Stimulated activated CD4-positive, alpha-beta T cell treated with anti-CD3 and anti-CD28 coated beads, Interleukin-2, amount 100 ng/mL, for 4 hours (primary cell): ENCODE results near the gene FAM162B.
"Not testable (repeated sequence)": the region's sequence is repeated elsewhere in the genome, so short reads cannot be mapped to it uniquely, and the experiment has no call there.

Experiments used
- DNase-seq: peaks from one replicate; pipeline ENCODE4 v3.0.0-alpha.2; 2020; ENCODE audit warnings: low read depth

FAM162B gene

DNA sequence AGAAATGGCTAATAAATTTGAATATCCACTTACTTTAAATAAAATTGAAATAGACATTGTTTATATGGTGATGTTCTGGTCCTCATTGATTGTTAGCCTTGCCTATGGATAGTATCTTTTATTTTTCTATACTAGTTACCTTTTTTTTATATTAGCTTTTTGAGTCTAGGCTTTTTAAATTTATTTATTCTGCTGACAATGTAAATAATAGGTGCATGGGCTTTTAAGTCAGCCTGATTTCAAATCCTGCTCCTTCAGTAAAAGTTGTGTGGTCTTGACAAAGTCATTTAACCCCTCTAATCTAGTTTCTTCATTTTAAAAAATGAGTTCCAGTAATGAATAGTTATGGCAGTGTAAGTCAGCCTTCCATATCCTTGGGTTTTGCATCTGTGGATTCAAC is 38.6 kb downstream of the FAM162B start:
- DNase-seq = no peak

DNA sequence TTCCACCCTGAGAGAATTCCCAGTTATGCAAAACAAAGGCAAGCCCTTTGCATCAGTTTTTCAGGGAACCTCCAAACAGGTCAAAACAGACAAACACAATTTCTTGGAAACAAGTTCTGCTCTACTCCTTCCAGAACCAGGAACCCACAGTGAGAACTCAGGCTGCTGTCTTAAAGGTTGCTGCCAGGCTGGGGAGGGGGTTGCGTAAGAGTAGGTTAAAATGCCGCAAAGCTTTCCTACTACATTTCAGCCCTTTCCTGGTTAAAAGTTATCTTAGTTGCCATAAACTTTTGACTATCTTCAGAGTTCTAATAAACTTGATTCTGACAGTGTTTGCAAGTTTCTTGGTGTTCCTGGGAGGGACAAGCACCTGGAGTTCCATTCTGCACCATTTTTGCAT is 50.8 kb downstream of the FAM162B start:
- no peak for DNase-seq

DNA sequence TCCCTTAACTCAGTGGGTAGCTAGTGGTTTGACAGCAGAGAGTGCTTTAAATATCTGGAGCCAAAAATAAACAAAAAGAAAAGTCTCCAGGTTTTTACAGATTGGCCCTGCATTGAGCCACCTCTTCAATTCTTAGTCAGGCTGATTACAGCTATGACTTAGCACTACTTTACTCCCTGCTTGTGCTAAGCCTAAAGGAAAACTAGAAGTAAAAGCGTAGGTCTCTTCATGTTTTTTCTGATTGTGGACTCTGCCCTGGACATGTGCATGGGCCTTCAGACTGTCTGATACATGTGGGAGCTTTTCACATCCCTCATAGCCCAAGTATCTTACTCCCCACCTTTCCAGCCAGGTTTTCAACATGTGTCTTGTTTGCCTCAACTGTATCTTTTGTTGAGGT is 51.2 kb downstream of the FAM162B start:
- DNase-seq = no peak

DNA sequence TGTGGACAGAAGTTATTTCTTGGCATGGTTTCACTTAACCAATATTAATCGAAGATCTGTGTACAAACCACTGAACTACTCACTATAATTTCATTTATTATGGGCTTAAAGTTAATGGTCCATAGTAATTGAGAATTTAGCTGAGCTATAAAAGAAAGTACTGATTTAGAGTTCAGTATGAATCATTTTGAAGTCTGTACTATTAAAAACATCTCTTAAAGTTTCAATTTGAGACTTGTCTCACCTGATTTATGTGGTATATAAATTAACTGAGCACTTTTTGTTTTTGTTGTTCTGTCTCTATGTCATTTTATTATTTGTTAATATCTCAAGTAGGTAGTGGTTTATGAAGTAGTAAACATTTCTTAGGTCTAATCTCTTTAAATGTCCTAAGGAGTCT is 59.6 kb downstream of the FAM162B start:
- DNase-seq = no peak

DNA sequence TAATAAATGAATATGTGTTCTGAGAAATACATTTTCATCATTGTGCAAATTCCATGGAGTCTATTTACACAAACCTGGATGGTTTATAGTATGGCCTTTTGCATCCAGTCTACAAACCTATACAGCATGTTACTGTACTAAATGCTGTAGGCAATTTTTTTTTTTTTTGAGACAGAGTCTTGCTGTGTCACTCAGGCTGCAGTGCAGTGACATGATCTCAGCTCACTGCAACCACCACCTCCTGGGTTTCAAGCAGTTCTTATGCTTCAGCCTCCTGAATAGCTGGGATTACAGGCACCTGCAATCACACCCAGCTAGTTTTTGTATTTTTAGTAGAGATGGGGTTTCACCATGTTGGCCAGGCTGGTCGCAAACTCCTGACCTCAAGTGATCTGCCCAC is 61.6 kb downstream of the FAM162B start:
- DNase-seq = not testable (repeated sequence)
